ENCODE measurements around the gene RFPL1. TPM values are rescaled to one million over a fixed set of nuclear protein-coding genes. Genes with fewer than 3 reads are reported as not detected.

RFPL1 gene
- total RNA-seq, 3 donors from 2014 or later = not detected

GRCh38 chr22:29431986-29432385 lies 6.4 kb upstream of the RFPL1 start:
- H3K27me3 ChIP-seq = no peaks in the 10 kb centered on the region
- TF ChIP-seq POLR2AphosphoS5 (IDR thresholded peaks at IDR 0.05) (no peak), CTCF (IDR thresholded peaks at IDR 0.05) (no peak), POLR2A (IDR thresholded peaks at IDR 0.05) (no peak)
- H3K36me3 ChIP-seq = no peaks in the 10 kb centered on the region
- no peaks in the 10 kb centered on the region for H3K9me3 ChIP-seq
- H3K4me3 ChIP-seq = no peak overlapping the region
- intact Hi-C loops (cut with DNase I; ENCODE audit: low total_unique reads) = no loop called here
- DNase-seq (ENCODE audit: low spot score in 2 of 2) = no peak
- H3K27ac ChIP-seq = no peak overlapping the region
- no peaks in the 10 kb centered on the region for H3K4me1 ChIP-seq

GRCh38 chr22:29433856-29434255 lies 4.5 kb upstream of the RFPL1 start:
- H3K36me3 ChIP-seq = no peaks in the 10 kb centered on the region
- DNase-seq (ENCODE audit: low spot score in 2 of 2) = no peak
- H3K4me1 ChIP-seq = no peaks in the 10 kb centered on the region
- intact Hi-C loops (cut with DNase I; ENCODE audit: low total_unique reads) = no loop called here
- H3K9me3 ChIP-seq = no peaks in the 10 kb centered on the region
- H3K27me3 ChIP-seq = no peaks in the 10 kb centered on the region
- H3K27ac ChIP-seq = no peak overlapping the region
- no peak overlapping the region for H3K4me3 ChIP-seq
- TF ChIP-seq CTCF (IDR thresholded peaks at IDR 0.05) (no peak), POLR2A (IDR thresholded peaks at IDR 0.05) (no peak), POLR2AphosphoS5 (IDR thresholded peaks at IDR 0.05) (no peak)

GRCh38 chr22:29434288-29434687 lies 4.1 kb upstream of the RFPL1 start:
- Histone ChIP-seq H3K4me1 (no peaks in the 10 kb centered on the region), H3K4me3 (no peak overlapping the region), H3K27ac (no peak overlapping the region), H3K27me3 (no peaks in the 10 kb centered on the region), H3K9me3 (no peaks in the 10 kb centered on the region), H3K36me3 (no peaks in the 10 kb centered on the region)
- no peak for DNase-seq (ENCODE audit: low spot score in 2 of 2)
- TF ChIP-seq CTCF (IDR thresholded peaks at IDR 0.05) (no peak), POLR2A (IDR thresholded peaks at IDR 0.05) (no peak), POLR2AphosphoS5 (IDR thresholded peaks at IDR 0.05) (no peak)
- intact Hi-C loops (cut with DNase I; ENCODE audit: low total_unique reads) = no loop called here

- Histone ChIP-seq H3K36me3 (no peaks in the 10 kb centered on the region), H3K4me3 (no peak overlapping the region), H3K9me3 (no peaks in the 10 kb centered on the region), H3K27me3 (no peaks in the 10 kb centered on the region), H3K27ac (no peak overlapping the region), H3K4me1 (no peaks in the 10 kb centered on the region)
- intact Hi-C loops (cut with DNase I; ENCODE audit: low total_unique reads) = no loop called here
- no peak for TF ChIP-seq POLR2A (IDR thresholded peaks at IDR 0.05)
- no peak for DNase-seq (ENCODE audit: low spot score in 2 of 2)
Observed at GRCh38 chr22:29435236-29436136, 2.9 kb upstream of the RFPL1 start.

GRCh38 chr22:29442976-29443375 lies 4.6 kb downstream of the RFPL1 start:
- no peaks in the 10 kb centered on the region for H3K4me1 ChIP-seq
- no peaks in the 10 kb centered on the region for H3K27me3 ChIP-seq
- TF ChIP-seq POLR2AphosphoS5 (IDR thresholded peaks at IDR 0.05) = no peak
- no peak for TF ChIP-seq CTCF (IDR thresholded peaks at IDR 0.05)
- no peak for TF ChIP-seq POLR2A (IDR thresholded peaks at IDR 0.05)
- H3K27ac ChIP-seq = no peak overlapping the region
- intact Hi-C loops (cut with DNase I; ENCODE audit: low total_unique reads) = no loop called here
- no peak overlapping the region for H3K4me3 ChIP-seq
- H3K9me3 ChIP-seq = no peaks in the 10 kb centered on the region
- DNase-seq (ENCODE audit: low spot score in 2 of 2) = no peak
- no peaks in the 10 kb centered on the region for H3K36me3 ChIP-seq
